ENCODE results near the gene IQSEC1.

Gene IQSEC1

GRCh38 chr3:13114811-13115575 is 41.8 kb upstream of the IQSEC1 start:
- Histone ChIP-seq H3K36me3 (ENCODE audit: control insufficient read depth, insufficient read depth, low read length) (no peaks in the 10 kb centered on the region), H3K4me3 (ENCODE audit: low read depth, low read length) (no peak overlapping the region), H3K4me1 (ENCODE audit: control insufficient read depth, insufficient read depth, low read length) (peaks cover 17% of the 10 kb centered on the region; the same call in 1 of the 2 replicates), H3K9me3 (ENCODE audit: control insufficient read depth, insufficient read depth, low read depth, low read length) (no peaks in the 10 kb centered on the region), H3K27ac (ENCODE audit: low read depth, low read length) (no peak overlapping the region), H3K9ac (ENCODE audit: low read length) (no peak overlapping the region), H3K27me3 (ENCODE audit: control insufficient read depth, insufficient read depth, low read length) (no peaks in the 10 kb centered on the region)

- Histone ChIP-seq H3K9me3 (ENCODE audit: control insufficient read depth, insufficient read depth, low read depth, low read length) (no peaks in the 10 kb centered on the region), H3K36me3 (ENCODE audit: control insufficient read depth, insufficient read depth, low read length) (no peaks in the 10 kb centered on the region), H3K27ac (ENCODE audit: low read depth, low read length) (no peak overlapping the region), H3K27me3 (ENCODE audit: control insufficient read depth, insufficient read depth, low read length) (no peaks in the 10 kb centered on the region), H3K4me1 (ENCODE audit: control insufficient read depth, insufficient read depth, low read length) (peaks cover 17% of the 10 kb centered on the region; the same call in 1 of the 2 replicates), H3K4me3 (ENCODE audit: low read depth, low read length) (no peak overlapping the region), H3K9ac (ENCODE audit: low read length) (no peak overlapping the region)
Measured at GRCh38 chr3:13113346-13114330, 40.4 kb upstream of the IQSEC1 start.

GRCh38 chr3:13112521-13113345 is 39.5 kb upstream of the IQSEC1 start:
- H3K27ac ChIP-seq (ENCODE audit: low read depth, low read length) = no peak overlapping the region
- H3K9me3 ChIP-seq (ENCODE audit: control insufficient read depth, insufficient read depth, low read depth, low read length) = no peaks in the 10 kb centered on the region
- H3K9ac ChIP-seq (ENCODE audit: low read length) = no peak overlapping the region
- peaks cover 17% of the 10 kb centered on the region; the same call in 1 of the 2 replicates for H3K4me1 ChIP-seq (ENCODE audit: control insufficient read depth, insufficient read depth, low read length)
- no peaks in the 10 kb centered on the region for H3K36me3 ChIP-seq (ENCODE audit: control insufficient read depth, insufficient read depth, low read length)
- H3K4me3 ChIP-seq (ENCODE audit: low read depth, low read length) = no peak overlapping the region
- no peaks in the 10 kb centered on the region for H3K27me3 ChIP-seq (ENCODE audit: control insufficient read depth, insufficient read depth, low read length)

- Histone ChIP-seq H3K27me3 (ENCODE audit: control insufficient read depth, insufficient read depth, low read length) (no peaks in the 10 kb centered on the region), H3K27ac (ENCODE audit: low read depth, low read length) (no peak overlapping the region), H3K4me1 (ENCODE audit: control insufficient read depth, insufficient read depth, low read length) (peaks cover 17% of the 10 kb centered on the region; the same call in 1 of the 2 replicates)
Measured at GRCh38 chr3:13111873-13112520, 38.8 kb upstream of the IQSEC1 start.

GRCh38 chr3:13111173-13111872 is 38.1 kb upstream of the IQSEC1 start:
- Histone ChIP-seq H3K27ac (ENCODE audit: low read depth, low read length) (no peak overlapping the region), H3K36me3 (ENCODE audit: control insufficient read depth, insufficient read depth, low read length) (no peaks in the 10 kb centered on the region), H3K27me3 (ENCODE audit: control insufficient read depth, insufficient read depth, low read length) (no peaks in the 10 kb centered on the region), H3K4me3 (ENCODE audit: low read depth, low read length) (no peak overlapping the region), H3K9ac (ENCODE audit: low read length) (no peak overlapping the region), H3K9me3 (ENCODE audit: control insufficient read depth, insufficient read depth, low read depth, low read length) (no peaks in the 10 kb centered on the region), H3K4me1 (ENCODE audit: control insufficient read depth, insufficient read depth, low read length) (peaks cover 17% of the 10 kb centered on the region; the same call in 1 of the 2 replicates)

More at GRCh38 chr3:13111873-13112520, 38.8 kb upstream of the IQSEC1 start:
- no peak overlapping the region for H3K4me3 ChIP-seq (ENCODE audit: low read depth, low read length)
- no peak overlapping the region for H3K9ac ChIP-seq (ENCODE audit: low read length)
- no peaks in the 10 kb centered on the region for H3K36me3 ChIP-seq (ENCODE audit: control insufficient read depth, insufficient read depth, low read length)
- no peaks in the 10 kb centered on the region for H3K9me3 ChIP-seq (ENCODE audit: control insufficient read depth, insufficient read depth, low read depth, low read length)

GRCh38 chr3:13110678-13111116 is 37.5 kb upstream of the IQSEC1 start:
- H3K9ac ChIP-seq (ENCODE audit: low read length) = no peak overlapping the region
- no peak overlapping the region for H3K27ac ChIP-seq (ENCODE audit: low read depth, low read length)
- no peaks in the 10 kb centered on the region for H3K9me3 ChIP-seq (ENCODE audit: control insufficient read depth, insufficient read depth, low read depth, low read length)
- H3K27me3 ChIP-seq (ENCODE audit: control insufficient read depth, insufficient read depth, low read length) = no peaks in the 10 kb centered on the region
- H3K36me3 ChIP-seq (ENCODE audit: control insufficient read depth, insufficient read depth, low read length) = no peaks in the 10 kb centered on the region
- peaks cover 17% of the 10 kb centered on the region; the same call in 1 of the 2 replicates for H3K4me1 ChIP-seq (ENCODE audit: control insufficient read depth, insufficient read depth, low read length)
- H3K4me3 ChIP-seq (ENCODE audit: low read depth, low read length) = no peak overlapping the region

GRCh38 chr3:13109516-13109915 is 36.3 kb upstream of the IQSEC1 start:
- no peaks in the 10 kb centered on the region for H3K27me3 ChIP-seq (ENCODE audit: control insufficient read depth, insufficient read depth, low read length)
- no peaks in the 10 kb centered on the region for H3K9me3 ChIP-seq (ENCODE audit: control insufficient read depth, insufficient read depth, low read depth, low read length)
- H3K4me3 ChIP-seq (ENCODE audit: low read depth, low read length) = no peak overlapping the region
- no peaks in the 10 kb centered on the region for H3K36me3 ChIP-seq (ENCODE audit: control insufficient read depth, insufficient read depth, low read length)
- H3K9ac ChIP-seq (ENCODE audit: low read length) = no peak overlapping the region
- H3K4me1 ChIP-seq (ENCODE audit: control insufficient read depth, insufficient read depth, low read length) = peaks cover 14% of the 10 kb centered on the region; the same call in 1 of the 2 replicates
- no peak overlapping the region for H3K27ac ChIP-seq (ENCODE audit: low read depth, low read length)

- Histone ChIP-seq H3K4me1 (ENCODE audit: control insufficient read depth, insufficient read depth, low read length) (peaks cover 14% of the 10 kb centered on the region; the same call in 1 of the 2 replicates), H3K9ac (ENCODE audit: low read length) (no peak overlapping the region), H3K9me3 (ENCODE audit: control insufficient read depth, insufficient read depth, low read depth, low read length) (no peaks in the 10 kb centered on the region), H3K4me3 (ENCODE audit: low read depth, low read length) (no peak overlapping the region), H3K27me3 (ENCODE audit: control insufficient read depth, insufficient read depth, low read length) (no peaks in the 10 kb centered on the region), H3K36me3 (ENCODE audit: control insufficient read depth, insufficient read depth, low read length) (no peaks in the 10 kb centered on the region), H3K27ac (ENCODE audit: low read depth, low read length) (no peak overlapping the region)
Measured at GRCh38 chr3:13108861-13109260, 35.6 kb upstream of the IQSEC1 start.

GRCh38 chr3:13107661-13108060 is 34.4 kb upstream of the IQSEC1 start:
- no peaks in the 10 kb centered on the region for H3K9me3 ChIP-seq (ENCODE audit: control insufficient read depth, insufficient read depth, low read depth, low read length)
- no peaks in the 10 kb centered on the region for H3K27me3 ChIP-seq (ENCODE audit: control insufficient read depth, insufficient read depth, low read length)
- no peaks in the 10 kb centered on the region for H3K36me3 ChIP-seq (ENCODE audit: control insufficient read depth, insufficient read depth, low read length)
- H3K4me3 ChIP-seq (ENCODE audit: low read depth, low read length) = no peak overlapping the region
- no peak overlapping the region for H3K27ac ChIP-seq (ENCODE audit: low read depth, low read length)
- no peak overlapping the region for H3K9ac ChIP-seq (ENCODE audit: low read length)
- H3K4me1 ChIP-seq (ENCODE audit: control insufficient read depth, insufficient read depth, low read length) = peaks cover 14% of the 10 kb centered on the region; the same call in 1 of the 2 replicates
